CMK (cell line): ENCODE results near the gene PDZD2.

Source experiments
- DNase-seq: peaks from one replicate; pipeline ENCODE4 v3.0.0-alpha.2; 2010; ENCODE audit warnings: low read depth

PDZD2 gene

DNA sequence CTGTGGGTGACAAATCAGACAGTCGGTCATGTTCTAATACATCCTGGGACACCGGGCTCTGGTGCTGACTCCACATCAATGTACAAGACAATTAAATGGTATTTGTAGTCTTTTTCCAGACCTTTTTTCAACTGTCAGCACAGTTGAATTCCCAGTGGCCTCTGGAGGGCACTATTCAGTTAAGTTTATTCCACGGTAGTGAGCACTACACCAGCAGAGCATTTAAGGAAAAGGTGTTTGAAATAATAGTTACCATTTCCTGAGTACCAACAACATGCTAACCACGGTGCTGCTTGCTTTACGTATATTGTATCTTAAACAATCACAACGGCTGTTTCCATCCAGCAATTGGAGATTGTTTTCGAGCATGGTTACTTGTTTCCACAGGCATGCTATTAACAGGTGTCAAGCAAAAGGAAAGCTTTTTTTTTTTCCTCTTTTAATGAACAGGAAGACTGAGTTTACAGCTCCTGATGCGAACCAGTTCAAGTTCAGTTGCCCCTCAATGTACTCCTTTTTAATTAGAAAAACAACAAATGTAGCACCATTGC is 186.7 kb downstream of the PDZD2 start:
- no peak for DNase-seq

DNA sequence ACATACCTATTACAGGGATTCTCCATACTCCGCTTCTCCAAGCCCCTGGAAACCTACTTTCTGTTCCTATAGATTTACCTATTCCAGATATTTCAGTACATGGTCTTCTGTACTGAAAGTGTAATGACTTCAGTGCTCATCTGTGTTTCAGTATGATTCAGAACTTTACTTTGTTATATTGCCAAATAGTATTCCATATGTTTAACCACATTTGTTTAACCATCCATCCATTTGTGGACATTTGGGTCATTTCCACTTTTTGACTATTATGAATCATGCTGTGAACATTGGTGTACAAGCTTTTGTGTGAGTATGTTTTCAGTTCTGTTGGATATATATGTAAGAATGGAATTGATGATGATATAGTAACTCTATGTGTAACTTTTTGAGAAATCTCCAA is 188.9 kb downstream of the PDZD2 start:
- no peak for DNase-seq

- no peak for DNase-seq
Measured at GRCh38 chr5:31832966-31833365, 194.0 kb downstream of the PDZD2 start.

DNA sequence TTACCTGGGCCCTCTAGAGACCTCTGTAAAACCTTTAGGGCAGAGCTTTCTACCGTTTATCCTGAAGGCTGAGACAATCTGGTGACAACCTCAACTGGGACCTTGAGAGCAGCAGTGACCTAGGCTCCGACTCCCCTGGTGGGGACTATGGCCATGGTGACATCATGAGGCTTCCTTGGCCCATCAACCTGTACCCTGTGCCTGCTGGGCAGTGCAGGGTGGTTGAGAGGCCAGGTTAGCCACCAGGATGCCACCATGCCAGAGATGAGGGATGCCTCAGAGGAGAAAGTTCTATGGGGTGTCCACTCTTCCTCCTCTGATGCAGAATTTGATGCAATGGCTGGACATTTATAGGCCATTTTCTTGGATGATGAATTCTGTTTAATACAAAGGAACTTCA is 194.8 kb downstream of the PDZD2 start:
- DNase-seq = no peak

DNA sequence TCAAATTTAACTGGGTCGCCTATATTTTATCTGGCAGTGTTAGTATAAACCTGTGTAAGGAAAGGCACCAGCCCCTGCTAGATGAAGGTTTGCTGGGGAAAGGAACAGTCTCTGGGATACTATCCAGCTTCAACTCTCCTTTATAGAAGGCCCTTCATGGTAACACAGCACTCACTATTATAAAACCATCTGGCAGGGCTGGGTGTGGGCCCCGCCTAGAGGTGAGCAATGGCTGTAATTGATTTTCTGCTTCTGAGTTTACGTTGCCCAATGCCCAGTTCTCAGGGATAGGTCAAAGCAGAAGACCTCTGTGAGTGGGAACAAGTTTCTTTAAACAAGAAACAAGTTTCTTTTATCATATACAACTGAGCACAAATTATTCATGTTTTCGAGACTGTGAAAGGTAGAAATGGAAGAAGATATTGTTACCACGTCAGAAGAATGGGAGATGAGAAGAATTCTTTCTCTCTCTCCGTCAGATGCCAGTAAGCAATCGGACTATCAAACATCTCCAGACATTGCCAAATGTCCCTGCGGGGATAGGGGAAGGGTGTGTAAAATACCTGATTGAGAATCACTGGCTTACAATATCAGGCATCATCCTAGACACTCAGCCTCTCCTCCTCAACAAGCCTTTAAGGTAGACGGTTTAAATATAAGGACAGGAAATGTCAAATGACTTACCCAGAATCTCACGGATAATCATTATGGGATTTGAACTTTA is 205.9 kb downstream of the PDZD2 start:
- DNase-seq = no peak

DNA sequence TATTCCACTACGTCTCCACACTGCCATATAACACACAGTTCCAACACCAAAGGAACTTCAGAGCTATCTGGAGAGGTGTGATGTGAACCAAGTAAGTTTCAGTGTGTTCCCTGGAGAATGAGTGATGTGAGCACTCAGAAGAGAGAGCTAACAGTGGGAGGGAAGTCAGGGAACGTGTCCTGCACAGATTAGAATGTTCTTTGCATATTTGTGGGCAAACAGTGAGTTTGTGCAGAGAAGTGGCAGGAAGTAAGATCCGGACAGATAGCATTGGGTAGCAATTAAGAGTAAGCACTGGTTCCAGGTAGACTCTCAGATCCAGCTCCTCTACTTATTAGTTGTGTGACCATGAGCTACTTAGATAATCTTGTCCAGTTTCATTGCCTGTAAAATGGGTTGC is 206.4 kb downstream of the PDZD2 start:
- no peak for DNase-seq

DNA sequence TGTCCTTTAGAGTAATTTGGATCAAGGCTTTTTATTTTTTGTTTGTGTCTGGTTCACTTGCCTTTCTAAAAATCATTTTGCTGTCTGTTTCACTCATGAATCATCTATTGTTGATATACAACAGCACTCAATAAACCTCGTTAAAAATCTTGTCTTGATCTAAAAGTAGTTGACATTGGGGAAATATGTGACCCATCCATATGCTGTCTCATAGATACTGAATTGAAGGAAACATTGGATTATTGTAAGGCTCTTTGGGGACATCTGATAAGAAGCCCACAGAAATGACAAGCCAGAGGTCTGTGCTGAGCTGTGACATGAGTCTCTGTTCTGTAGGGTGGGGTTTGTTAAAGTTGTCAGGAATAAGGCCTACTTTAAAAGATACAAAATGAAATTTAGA is 208.0 kb downstream of the PDZD2 start:
- no peak for DNase-seq

GRCh38 chr5:31847354-31847753 is 208.4 kb downstream of the PDZD2 start:
- no peak for DNase-seq

- DNase-seq = no peak
Measured at GRCh38 chr5:31850981-31851689, 212.2 kb downstream of the PDZD2 start.

GRCh38 chr5:31853398-31854135 is 214.6 kb downstream of the PDZD2 start:
- no peak for DNase-seq

DNA sequence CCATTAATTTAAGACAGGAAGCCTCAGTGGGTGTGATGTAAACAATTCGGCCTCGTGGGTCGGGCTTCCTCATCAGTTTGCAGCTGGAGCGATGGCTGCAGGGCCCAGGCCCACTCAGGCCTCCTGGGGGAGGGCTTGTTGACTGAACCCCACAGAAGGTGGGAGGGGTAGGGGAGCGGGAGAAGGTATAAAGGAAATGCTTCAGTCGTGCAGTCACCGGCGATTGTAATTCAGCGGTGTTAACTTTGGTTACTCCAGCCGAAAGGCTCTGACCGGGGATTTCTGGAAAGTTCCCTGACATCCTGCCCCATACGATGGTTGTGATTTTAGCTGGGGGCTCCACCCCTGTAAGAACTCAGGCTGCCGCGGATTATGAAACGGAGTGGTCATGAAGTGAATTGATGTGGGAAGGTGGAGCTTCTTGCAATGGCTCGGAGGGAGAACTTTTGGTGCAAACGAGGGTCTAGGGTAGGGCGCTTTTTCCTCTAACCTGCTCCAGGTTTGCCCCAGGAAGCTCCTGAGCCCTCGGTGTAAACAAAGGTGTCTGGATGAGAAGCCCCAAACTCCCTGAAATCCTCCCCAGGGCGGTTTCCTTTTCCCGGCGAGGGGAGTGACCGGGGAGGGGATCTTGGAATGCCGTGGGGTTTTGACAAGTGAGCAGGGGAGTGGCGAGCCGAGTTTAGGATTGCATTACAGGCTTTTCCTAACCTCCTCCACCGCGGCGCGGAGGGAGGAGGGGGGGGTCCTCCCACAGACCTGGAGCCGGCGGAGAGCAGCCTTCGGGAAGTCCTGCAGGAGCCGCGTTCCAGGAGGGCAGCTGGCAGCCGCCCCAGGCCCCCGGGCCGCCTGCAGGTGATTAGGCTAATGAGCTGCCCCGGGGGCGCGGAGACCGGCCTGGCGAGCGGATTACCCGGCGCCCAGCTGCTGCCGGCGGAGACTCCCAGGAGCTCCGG is 215.5 kb downstream of the PDZD2 start:
- DNase-seq = no peak

- no peak for DNase-seq
Measured at GRCh38 chr5:31855134-31856040, 216.5 kb downstream of the PDZD2 start.

- no peak for DNase-seq
Measured at GRCh38 chr5:31859096-31859495, 220.2 kb downstream of the PDZD2 start.

DNA sequence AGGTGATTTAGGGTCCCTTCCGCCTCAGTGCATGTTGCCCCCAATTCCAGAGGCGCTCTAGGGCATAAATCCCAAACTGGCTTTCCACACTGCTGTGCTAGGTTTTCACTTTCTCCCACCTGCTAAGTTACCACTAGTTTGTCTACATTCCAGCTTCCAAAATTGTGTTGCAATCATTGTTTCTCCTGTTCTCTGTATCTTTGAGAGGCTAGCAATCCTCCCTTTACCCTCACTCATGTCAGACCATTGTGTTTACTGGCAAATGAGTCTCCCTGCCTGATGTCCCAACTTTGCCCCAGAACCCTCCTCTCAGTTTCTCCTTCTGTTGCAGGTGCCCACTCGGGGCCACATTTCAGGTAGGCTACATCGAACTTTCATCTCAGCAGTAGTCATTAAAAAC is 221.3 kb downstream of the PDZD2 start:
- DNase-seq = no peak

GRCh38 chr5:31860726-31861433 is 221.9 kb downstream of the PDZD2 start:
- DNase-seq = no peak

DNA sequence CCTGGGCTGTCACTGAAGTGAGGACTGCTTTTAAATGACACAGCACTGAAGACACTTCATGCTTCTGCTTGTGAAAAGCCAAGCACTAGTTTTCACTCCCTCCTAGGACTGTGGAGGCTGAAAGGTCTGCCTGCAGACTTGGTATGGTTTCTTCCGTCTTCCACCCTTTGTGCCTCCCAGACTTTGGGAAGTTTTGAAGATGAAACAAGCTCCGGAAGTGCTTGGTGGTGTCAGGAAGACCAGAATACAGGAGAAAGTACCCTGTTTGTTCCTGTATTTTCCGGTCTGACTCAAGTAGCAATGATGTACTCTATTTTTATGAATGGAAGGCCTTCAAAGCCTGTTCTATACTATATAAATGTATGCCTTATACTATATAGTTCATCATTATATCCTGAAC is 222.7 kb downstream of the PDZD2 start:
- no peak for DNase-seq

GRCh38 chr5:31863991-31864411 is 225.1 kb downstream of the PDZD2 start:
- DNase-seq = no peak

GRCh38 chr5:31866166-31866565 is 227.2 kb downstream of the PDZD2 start:
- no peak for DNase-seq

- DNase-seq = no peak
Measured at GRCh38 chr5:31867219-31867618, 228.3 kb downstream of the PDZD2 start.

DNA sequence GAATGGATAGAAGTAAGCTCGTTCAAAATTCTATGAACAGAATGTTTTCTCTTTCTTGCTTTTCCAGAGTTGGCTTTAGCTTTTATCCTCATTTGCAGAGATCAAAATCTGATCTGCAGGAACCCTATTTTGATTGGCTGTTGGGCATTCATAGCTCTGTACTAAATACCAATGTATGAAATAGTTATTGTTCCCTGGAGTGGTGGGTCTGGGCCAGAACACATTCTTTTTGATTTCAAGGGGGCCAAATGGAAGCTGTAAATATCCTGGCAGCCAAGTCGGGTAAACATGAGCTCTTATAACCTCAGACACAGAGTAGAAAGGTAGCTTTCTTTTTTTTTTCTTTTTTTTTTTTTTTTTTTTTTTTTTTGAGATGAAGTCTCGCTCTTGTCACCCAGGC is 241.5 kb downstream of the PDZD2 start:
- no peak for DNase-seq
